Mesodermal cell (in vitro differentiated cells): ENCODE measurements around the gene PLCB4.

Experiments
- H3K27ac ChIP-seq: 2 replicates; pipeline ENCODE4 v1.7.0; 2013; ENCODE audit warnings: mild to moderate bottlenecking, low read depth, low read length, moderate library complexity; ENCODE audit not compliant: severe bottlenecking
- H3K36me3 ChIP-seq: 2 replicates; pipeline ENCODE4 v1.7.1; 2013; ENCODE audit warnings: mild to moderate bottlenecking, low read length, moderate library complexity; ENCODE audit not compliant: control insufficient read depth, insufficient read depth
- H3K4me1 ChIP-seq: one replicate; pipeline ENCODE4 v1.7.1; 2013; ENCODE audit warnings: mild to moderate bottlenecking, low read length; ENCODE audit not compliant: insufficient read depth, control insufficient read depth, poor library complexity, severe bottlenecking
- H3K4me3 ChIP-seq: 2 replicates; pipeline ENCODE4 v1.7.0; 2013; ENCODE audit warnings: low read length, control low read depth, mild to moderate bottlenecking; ENCODE audit not compliant: insufficient read depth, poor library complexity, severe bottlenecking; ENCODE audit errors: extremely low read depth
- H3K9me3 ChIP-seq: 2 replicates; pipeline ENCODE4 v1.7.1; 2013; ENCODE audit warnings: mild to moderate bottlenecking, low read length, moderate library complexity; ENCODE audit not compliant: control insufficient read depth
- WGBS, 2 experiments: methylation state at CpG; one replicate each; pipeline ENCODE4 v1.1.5; 2013; ENCODE audit warnings: missing lambda C conversion rate in 2 of 2; ENCODE audit not compliant: insufficient coverage in 2 of 2; 5-methylcytosine and 5-hydroxymethylcytosine counted together

The PLCB4 gene

DNA sequence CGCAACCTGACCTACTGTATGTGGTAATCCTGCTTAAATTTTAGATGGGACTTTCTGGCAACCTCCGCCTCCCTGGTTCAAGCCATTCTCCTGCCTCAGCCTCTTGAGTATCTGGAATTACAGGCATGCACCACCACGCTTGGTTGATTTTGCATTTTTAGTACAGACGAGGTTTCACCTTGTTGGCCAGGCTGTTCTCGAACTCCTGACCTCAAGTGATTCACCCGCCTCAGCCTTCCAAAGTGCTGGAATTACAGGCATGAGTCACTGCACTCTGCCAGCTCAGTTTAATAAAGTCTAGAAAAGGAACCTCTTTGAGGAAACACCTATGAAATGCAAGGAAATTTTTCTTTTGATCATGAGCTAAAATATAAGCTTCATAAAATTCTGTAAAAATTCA lies 9.0 kb upstream of the PLCB4 start:
- Histone ChIP-seq H3K27ac (no peak overlapping the region), H3K36me3 (no peaks in the 10 kb centered on the region), H3K4me3 (no peak overlapping the region), H3K9me3 (no peaks in the 10 kb centered on the region), H3K4me1 (no peaks in the 10 kb centered on the region)
- WGBS, 2 experiments: 90% methylated on average over 6 of the region's 6 CpGs

DNA sequence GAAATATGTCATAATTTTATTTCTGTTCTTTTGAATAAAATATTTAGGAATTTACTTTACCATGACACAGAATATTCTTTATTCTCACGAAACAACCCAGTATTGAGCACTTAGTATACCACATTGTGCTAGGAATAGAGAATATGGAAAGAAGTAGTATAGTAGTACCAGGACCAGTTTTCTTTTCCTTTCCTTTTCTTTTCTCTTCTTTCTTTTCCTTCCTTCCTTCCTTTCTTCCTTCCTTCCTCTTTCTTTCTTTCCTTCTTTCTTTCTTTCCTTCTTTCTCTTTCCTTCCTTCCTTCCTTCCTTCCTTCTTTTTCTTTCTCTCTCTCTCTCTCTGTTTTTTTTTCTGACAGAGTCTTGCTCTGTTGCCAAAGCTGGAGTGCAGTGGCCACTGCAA lies 7.5 kb upstream of the PLCB4 start:
- Histone ChIP-seq H3K36me3 (no peaks in the 10 kb centered on the region), H3K4me1 (peaks cover 2% of the 10 kb centered on the region), H3K9me3 (no peaks in the 10 kb centered on the region), H3K27ac (no peak overlapping the region), H3K4me3 (no peak overlapping the region)
- WGBS, 2 experiments: no CpG with 5 or more reads among the region's 1 CpG

DNA sequence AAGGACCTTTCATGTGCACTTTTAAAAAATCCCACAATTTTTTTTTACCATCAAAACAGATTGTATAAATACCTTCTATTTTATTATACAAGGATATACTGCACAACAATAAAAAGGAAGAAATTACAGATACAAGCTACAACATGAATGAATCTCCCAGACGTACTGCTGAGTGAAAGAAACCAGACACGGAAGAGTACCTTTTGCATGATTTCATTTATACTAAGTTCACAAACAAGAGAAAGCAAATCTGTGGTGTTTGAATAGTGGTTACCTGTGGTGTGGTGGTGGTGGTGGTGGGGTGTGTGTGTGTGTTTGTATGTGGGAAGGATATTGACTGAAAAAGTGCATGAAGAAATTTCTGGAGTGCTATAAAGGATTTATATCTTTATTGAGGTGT lies 6.8 kb upstream of the PLCB4 start:
- Histone ChIP-seq H3K4me3 (no peak overlapping the region), H3K36me3 (no peaks in the 10 kb centered on the region), H3K27ac (no peak overlapping the region), H3K9me3 (no peaks in the 10 kb centered on the region), H3K4me1 (peaks cover 7% of the 10 kb centered on the region)
- WGBS, 2 experiments: 100% methylated on average over 2 of the region's 2 CpGs; no CpG with 5 or more reads in 1 of the 2 experiments

DNA sequence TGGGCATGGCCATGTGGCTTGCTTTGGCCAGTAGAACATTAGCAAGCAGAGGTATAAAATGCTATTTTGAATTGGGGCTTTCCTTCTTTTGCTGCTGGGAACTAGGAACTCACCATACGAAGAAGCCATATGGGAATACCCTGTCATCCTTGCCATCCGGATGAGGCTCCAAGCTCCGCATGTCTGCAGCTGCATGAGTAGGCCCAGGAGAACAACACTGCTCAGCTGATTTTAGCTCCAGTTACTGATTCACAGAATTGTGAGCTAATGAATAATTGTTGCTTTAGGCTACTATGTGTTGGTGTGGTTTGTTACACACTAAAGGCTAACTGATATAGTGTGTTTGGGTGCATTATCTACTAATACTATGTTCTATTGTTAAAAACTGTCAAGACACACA lies 2.7 kb upstream of the PLCB4 start:
- Histone ChIP-seq H3K27ac (no peak overlapping the region), H3K9me3 (no peaks in the 10 kb centered on the region), H3K36me3 (no peaks in the 10 kb centered on the region), H3K4me1 (peaks cover 13% of the 10 kb centered on the region), H3K4me3 (no peak overlapping the region)
- WGBS, 2 experiments: 95 to 97% methylated on average over 3 of the region's 3 CpGs

DNA sequence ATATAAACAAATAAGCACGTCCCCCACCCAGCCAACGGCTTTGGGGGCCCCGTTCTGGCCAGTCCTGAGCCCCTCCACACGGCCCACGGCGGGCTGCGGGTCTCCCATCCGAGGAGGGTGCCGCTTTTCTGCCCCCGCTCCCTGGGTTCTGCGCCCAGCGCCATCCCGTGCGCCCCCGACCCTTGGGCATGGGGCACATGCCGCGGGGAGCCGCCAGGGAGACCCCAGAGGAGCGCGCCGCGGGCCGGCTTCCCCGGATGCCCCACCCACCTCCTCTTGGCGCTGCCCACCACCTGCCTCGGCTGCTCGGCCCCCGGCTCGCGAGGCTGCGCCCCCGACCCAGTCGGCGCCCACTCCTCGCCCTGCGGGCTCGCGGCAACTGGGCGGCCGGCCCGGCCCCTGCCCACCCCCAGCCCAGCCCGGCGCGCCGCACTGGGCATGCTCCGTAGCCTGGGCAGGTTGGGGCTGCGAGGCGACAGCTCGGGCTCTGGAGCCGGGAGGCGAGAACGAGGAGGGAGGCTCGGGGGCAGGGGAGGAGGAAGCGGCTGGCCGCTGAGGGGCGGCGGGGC lies 570 bp upstream of the PLCB4 start:
- H3K4me3 ChIP-seq: peak overlapping the region; percentile 70
- no peaks in the 10 kb centered on the region for H3K9me3 ChIP-seq
- 0% methylated on average over 24 to 35 of the region's 57 CpGs for WGBS, 2 experiments
- H3K36me3 ChIP-seq: no peaks in the 10 kb centered on the region
- H3K4me1 ChIP-seq: peaks cover 31% of the 10 kb centered on the region
- peak overlapping the region; percentile 67 for H3K27ac ChIP-seq

DNA sequence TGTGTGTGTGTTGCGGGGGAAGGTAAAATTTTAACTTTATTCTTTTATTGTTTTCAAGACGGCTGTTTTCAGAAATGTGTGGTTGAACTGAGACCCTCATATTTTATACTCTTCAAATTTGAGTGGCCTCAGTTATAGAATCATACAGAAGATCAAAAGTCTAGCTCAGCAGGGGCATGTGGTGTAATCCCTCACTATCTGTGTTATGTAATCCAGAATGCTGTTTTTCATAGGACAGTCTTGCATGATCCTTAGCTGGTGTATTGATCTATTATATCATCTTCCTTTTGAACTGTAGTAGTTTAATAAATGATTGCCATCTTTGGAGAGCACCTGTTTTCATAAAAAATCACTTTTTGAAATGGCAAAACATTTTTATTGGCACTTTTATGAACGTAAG lies 1.4 kb downstream of the PLCB4 start:
- Histone ChIP-seq H3K4me3 (peak overlapping the region; percentile 70), H3K36me3 (no peaks in the 10 kb centered on the region)
- WGBS, 2 experiments: 80% methylated on average over 1 of the region's 3 CpGs; no CpG with 5 or more reads in 1 of the 2 experiments

DNA sequence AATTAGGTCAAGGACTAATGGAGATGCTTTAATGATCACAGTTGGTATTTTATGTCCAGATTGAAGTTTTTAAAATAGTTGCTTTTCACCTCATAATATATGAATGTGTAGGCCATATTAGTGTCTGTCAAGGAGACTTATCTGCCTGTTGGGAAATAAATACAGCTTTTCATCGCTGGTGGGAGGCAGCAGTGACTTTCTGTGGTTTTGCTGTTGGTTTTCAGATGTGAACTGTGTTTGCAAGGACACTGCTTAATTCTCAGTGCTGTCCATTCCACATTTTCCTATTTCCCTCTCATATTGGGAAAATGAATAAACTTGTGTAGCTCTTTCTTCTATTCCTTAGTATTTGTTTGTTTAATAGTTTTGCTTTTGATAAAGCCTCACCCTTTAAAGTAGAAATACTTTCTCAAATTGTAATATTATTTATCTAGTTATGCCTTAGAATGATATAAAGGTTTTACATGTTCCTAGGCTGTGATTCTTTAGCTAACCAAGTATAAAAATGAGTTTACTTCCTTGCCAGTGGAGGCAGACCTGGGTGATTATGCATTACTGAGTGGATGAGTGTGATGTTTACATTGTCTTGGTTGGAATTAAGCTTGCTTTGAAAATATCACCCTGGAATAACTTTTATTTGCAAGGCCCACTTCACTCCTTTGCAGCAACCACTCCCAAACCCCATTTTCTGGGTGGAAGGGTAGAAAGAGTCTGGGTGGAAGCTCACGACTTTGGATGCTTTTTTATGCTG lies 3.3 kb downstream of the PLCB4 start:
- no peaks in the 10 kb centered on the region for H3K36me3 ChIP-seq
- H3K9me3 ChIP-seq: no peaks in the 10 kb centered on the region
- H3K4me3 ChIP-seq: no peak overlapping the region
- peaks cover 37% of the 10 kb centered on the region for H3K4me1 ChIP-seq
- WGBS, 2 experiments: 60% methylated on average over 1 of the region's 2 CpGs; no CpG with 5 or more reads in 1 of the 2 experiments
- peak overlapping the region; percentile 82 for H3K27ac ChIP-seq

More for the DNA sequence above, 1.4 kb downstream of the PLCB4 start:
- no peaks in the 10 kb centered on the region for H3K9me3 ChIP-seq
- peaks cover 44% of the 10 kb centered on the region for H3K4me1 ChIP-seq
- H3K27ac ChIP-seq: no peak overlapping the region

DNA sequence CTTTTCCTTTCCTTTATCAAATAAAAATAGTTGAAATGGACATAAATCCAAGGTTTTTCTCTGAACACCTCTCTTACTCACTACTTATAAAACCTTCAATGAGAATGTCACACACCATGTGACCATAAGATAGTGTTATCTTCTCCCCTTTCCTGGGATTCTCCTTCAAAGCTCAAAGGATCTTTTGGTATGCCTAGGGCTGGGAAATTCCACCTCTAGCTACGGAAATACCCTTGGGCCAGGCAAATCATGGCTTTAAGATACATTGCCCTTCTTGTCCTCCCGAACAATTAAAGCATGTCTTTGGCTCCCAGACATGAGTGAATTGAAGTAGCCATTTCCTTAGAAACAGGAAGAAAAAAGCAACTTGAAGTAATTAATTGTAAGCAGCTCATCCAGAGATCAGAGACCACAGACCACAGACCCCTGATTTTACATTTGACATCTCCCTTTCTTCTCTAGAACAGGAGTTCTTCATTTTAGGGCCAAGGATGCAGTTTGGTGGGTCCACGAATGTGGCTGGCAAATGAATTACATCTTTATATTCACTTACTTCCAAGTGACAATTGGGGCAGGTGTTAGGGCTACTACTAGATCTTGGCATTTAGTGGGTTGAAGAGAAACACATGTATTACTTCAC lies 4.1 kb downstream of the PLCB4 start:
- Histone ChIP-seq H3K9me3 (no peaks in the 10 kb centered on the region), H3K4me1 (peaks cover 34% of the 10 kb centered on the region), H3K27ac (peak overlapping the region; percentile 82), H3K4me3 (no peak overlapping the region), H3K36me3 (no peaks in the 10 kb centered on the region)
- 14% methylated on average over 1 of the region's 3 CpGs; no CpG with 5 or more reads in 1 of the 2 experiments for WGBS, 2 experiments

DNA sequence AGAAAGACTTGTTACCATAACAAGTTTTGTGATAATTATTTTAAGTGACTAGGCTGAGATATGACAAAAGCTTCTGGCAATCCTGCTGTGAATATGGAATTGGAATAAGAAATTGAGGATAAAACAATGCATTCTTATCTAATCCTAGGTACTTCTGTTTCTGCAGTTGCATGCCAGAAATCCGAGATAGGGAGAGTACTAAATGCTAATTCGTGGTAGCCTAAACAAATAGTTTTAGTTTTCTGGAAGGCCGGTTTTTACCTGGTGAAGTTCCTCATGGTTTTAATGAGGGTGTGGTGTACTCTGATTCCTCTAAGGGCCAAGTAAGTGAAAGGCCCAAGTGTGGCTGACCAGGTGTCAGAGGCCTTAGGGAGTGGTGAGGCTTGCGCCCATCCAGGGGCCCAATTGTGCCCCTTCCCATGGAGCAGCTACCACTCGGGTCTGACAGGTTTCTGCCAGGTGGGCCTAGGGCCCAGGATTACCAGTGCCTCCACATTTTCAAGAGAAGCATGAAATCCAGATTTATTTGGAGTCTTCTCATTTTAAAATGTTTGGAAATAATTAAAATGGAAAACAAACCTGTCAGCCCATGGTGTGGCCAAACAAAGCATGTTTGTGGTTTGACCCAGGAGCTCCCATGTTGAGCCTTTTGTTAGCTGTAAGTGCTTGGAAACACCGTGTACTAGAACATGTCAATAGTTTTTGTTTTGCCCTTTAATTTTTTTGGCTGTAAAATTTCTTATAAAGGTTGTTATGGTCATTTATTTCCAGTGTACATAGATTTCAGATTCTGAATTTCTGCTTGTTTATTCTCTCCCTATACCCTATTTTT lies 6.6 kb downstream of the PLCB4 start:
- no peaks in the 10 kb centered on the region for H3K36me3 ChIP-seq
- peaks cover 34% of the 10 kb centered on the region for H3K4me1 ChIP-seq
- no peak overlapping the region for H3K4me3 ChIP-seq
- H3K9me3 ChIP-seq: no peaks in the 10 kb centered on the region
- 88 to 98% methylated on average over 4 to 5 of the region's 6 CpGs for WGBS, 2 experiments
- no peak overlapping the region for H3K27ac ChIP-seq

DNA sequence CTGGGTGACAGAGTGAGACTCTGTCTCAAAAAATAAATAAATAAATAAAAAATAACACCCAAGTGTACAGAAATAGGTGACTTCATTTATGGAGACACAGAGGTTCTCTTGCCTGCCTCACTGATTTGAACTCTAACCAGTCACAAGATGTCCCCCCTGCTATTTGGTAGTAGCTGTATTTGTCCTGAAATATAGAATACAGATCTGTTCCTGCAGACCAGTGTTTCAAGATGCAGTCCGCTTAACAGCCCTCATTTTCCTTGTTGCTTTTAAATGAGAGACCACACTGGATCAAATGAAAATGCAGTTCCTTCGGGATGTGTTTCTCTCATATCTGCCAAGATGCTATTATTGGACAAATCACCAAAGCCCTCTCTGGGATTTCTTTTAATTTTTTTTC lies 7.6 kb downstream of the PLCB4 start:
- H3K36me3 ChIP-seq: no peaks in the 10 kb centered on the region
- no peak overlapping the region for H3K4me3 ChIP-seq
- H3K27ac ChIP-seq: no peak overlapping the region
- H3K9me3 ChIP-seq: no peaks in the 10 kb centered on the region
- WGBS, 2 experiments: 94 to 100% methylated on average over 2 of the region's 2 CpGs
- peaks cover 29% of the 10 kb centered on the region for H3K4me1 ChIP-seq
